ENCODE results near the gene ANXA3. TPM values are rescaled to one million over a fixed set of nuclear protein-coding genes. Genes with fewer than 3 reads are reported as not detected.

Gene ANXA3
- total RNA-seq, 1 donor from 2014 or later: not detected

GRCh38 chr4:78606530-78607095, 55.0 kb downstream of the ANXA3 start:
- H3K27ac Mint-ChIP-seq (ENCODE audit: unreplicated experiment): no peak overlapping the region
- TF ChIP-seq CTCF (conservative IDR thresholded peaks at IDR 0.05): no peak
- no peaks in the 10 kb centered on the region for H3K27me3 Mint-ChIP-seq (ENCODE audit: low read depth)
- H3K9me3 Mint-ChIP-seq: no peaks in the 10 kb centered on the region
- no peak overlapping the region for H3K4me3 Mint-ChIP-seq
- no peak for DNase-seq (ENCODE audit: low read depth, low spot score)
- no peaks in the 10 kb centered on the region for H3K36me3 Mint-ChIP-seq (ENCODE audit: low read depth)
- no peaks in the 10 kb centered on the region for H3K4me1 Mint-ChIP-seq

- no peak overlapping the region for H3K4me3 Mint-ChIP-seq
- no peaks in the 10 kb centered on the region for H3K9me3 Mint-ChIP-seq
- H3K27ac Mint-ChIP-seq (ENCODE audit: unreplicated experiment): no peak overlapping the region
- TF ChIP-seq CTCF (conservative IDR thresholded peaks at IDR 0.05): no peak
- H3K27me3 Mint-ChIP-seq (ENCODE audit: low read depth): no peaks in the 10 kb centered on the region
- H3K36me3 Mint-ChIP-seq (ENCODE audit: low read depth): no peaks in the 10 kb centered on the region
- H3K4me1 Mint-ChIP-seq: no peaks in the 10 kb centered on the region
- no peak for DNase-seq (ENCODE audit: low read depth, low spot score)
These were observed 57.1 kb downstream of the ANXA3 start for GRCh38 chr4:78608684-78609083.

GRCh38 chr4:78609580-78609979, 58.0 kb downstream of the ANXA3 start:
- no peaks in the 10 kb centered on the region for H3K4me1 Mint-ChIP-seq
- no peak for TF ChIP-seq CTCF (conservative IDR thresholded peaks at IDR 0.05)
- H3K36me3 Mint-ChIP-seq (ENCODE audit: low read depth): no peaks in the 10 kb centered on the region
- DNase-seq (ENCODE audit: low read depth, low spot score): no peak
- no peaks in the 10 kb centered on the region for H3K9me3 Mint-ChIP-seq
- no peak overlapping the region for H3K4me3 Mint-ChIP-seq
- H3K27ac Mint-ChIP-seq (ENCODE audit: unreplicated experiment): no peak overlapping the region
- no peaks in the 10 kb centered on the region for H3K27me3 Mint-ChIP-seq (ENCODE audit: low read depth)

GRCh38 chr4:78610546-78611214, 59.1 kb downstream of the ANXA3 start:
- no peaks in the 10 kb centered on the region for H3K36me3 Mint-ChIP-seq (ENCODE audit: low read depth)
- DNase-seq (ENCODE audit: low read depth, low spot score): no peak
- H3K4me1 Mint-ChIP-seq: no peaks in the 10 kb centered on the region
- no peak overlapping the region for H3K4me3 Mint-ChIP-seq
- no peak for TF ChIP-seq CTCF (conservative IDR thresholded peaks at IDR 0.05)
- no peaks in the 10 kb centered on the region for H3K27me3 Mint-ChIP-seq (ENCODE audit: low read depth)
- no peaks in the 10 kb centered on the region for H3K9me3 Mint-ChIP-seq
- no peak overlapping the region for H3K27ac Mint-ChIP-seq (ENCODE audit: unreplicated experiment)

GRCh38 chr4:78611215-78611558, 59.6 kb downstream of the ANXA3 start:
- no peak for TF ChIP-seq CTCF (conservative IDR thresholded peaks at IDR 0.05)
- Mint-ChIP-seq H3K4me3 (no peak overlapping the region), H3K9me3 (no peaks in the 10 kb centered on the region), H3K27ac (ENCODE audit: unreplicated experiment) (no peak overlapping the region), H3K4me1 (no peaks in the 10 kb centered on the region), H3K27me3 (ENCODE audit: low read depth) (no peaks in the 10 kb centered on the region), H3K36me3 (ENCODE audit: low read depth) (no peaks in the 10 kb centered on the region)
- no peak for DNase-seq (ENCODE audit: low read depth, low spot score)
